Muscle of leg (tissue), 11 donors: Measurements from ENCODE around the gene TNFRSF12A. TPM values are rescaled to one million over a fixed set of nuclear protein-coding genes. Genes with fewer than 3 reads are reported as not detected.
A peak's percentile ranks its signal among the peaks of the same experiment; 100 is the strongest.

Experiments
- DNase-seq: peaks from one replicate; pipeline ENCODE4 v3.0.0; 2013
- H3K27ac ChIP-seq: one replicate; pipeline ENCODE4 v1.5.1; 2013; ENCODE audit warnings: mild to moderate bottlenecking, low read length, control low read depth
- H3K27me3 ChIP-seq: one replicate; pipeline ENCODE4 v1.6.1; 2013; ENCODE audit warnings: low read length; ENCODE audit not compliant: control insufficient read depth, insufficient read depth
- H3K36me3 ChIP-seq: one replicate; pipeline ENCODE4 v1.6.1; 2013; ENCODE audit warnings: low read length; ENCODE audit not compliant: control insufficient read depth, insufficient read depth
- H3K4me1 ChIP-seq: one replicate; pipeline ENCODE4 v1.6.1; 2013; ENCODE audit warnings: low read length; ENCODE audit not compliant: control insufficient read depth, insufficient read depth
- H3K4me3 ChIP-seq: one replicate; pipeline ENCODE4 v1.5.1; 2013; ENCODE audit warnings: low read length, control low read depth
- H3K9me3 ChIP-seq: replicated peaks from 2 replicates; pipeline ENCODE4 v1.6.1; 2013; ENCODE audit warnings: low read depth, low read length; ENCODE audit not compliant: control insufficient read depth
- WGBS: methylation state at CpG from one replicate; pipeline ENCODE4 v1.1.5; 2013; ENCODE audit warnings: missing lambda C conversion rate; ENCODE audit not compliant: insufficient coverage; 5-methylcytosine and 5-hydroxymethylcytosine counted together
- polyA plus RNA-seq, 8 donors: library from polyadenylated mRNA; unstranded; fragments of 120-200 nt; gene quantifications; one replicate each; pipeline versions ENCODE4 v1.2.1 to v1.2.3, GENCODE V29; 2013; ENCODE audit warnings: inconsistent platforms in 1 of 8, low replicate concordance in 1 of 8; ENCODE audit not compliant: insufficient read length in 8 of 8, insufficient read depth in 1 of 8
- total RNA-seq: library from RNA; stranded (reverse); fragments of 120-200 nt; gene quantifications from one replicate; pipeline ENCODE4 v1.2.4, GENCODE V29; 2013

TNFRSF12A gene
- total and polyA plus RNA-seq, 9 donors = 26.4 to 65.2 (median 39.8) TPM

- Histone ChIP-seq H3K4me1 (peaks cover 41% of the 10 kb centered on the region), H3K9me3 (no peaks in the 10 kb centered on the region), H3K27ac (no peak within 1 kb of the TSS), H3K4me3 (no peak within 1 kb of the TSS), H3K27me3 (peaks cover 65% of the 10 kb centered on the region), H3K36me3 (peaks cover 3% of the 10 kb centered on the region)
- no peak for DNase-seq
- 3% methylated on average over 34 of the region's 52 CpGs for WGBS
Observed at GRCh38 chr16:3017794-3018506, 2.2 kb upstream of the TNFRSF12A start, which contains the start of gene CLDN6. TSS of gene CLDN6 (minus strand) at chr16:3018183. CDS start at chr16:3016021, 2,162 bp downstream.

GRCh38 chr16:3019594-3020246, 448 bp upstream of the TNFRSF12A start:
- Histone ChIP-seq H3K27ac (peak overlapping the region; percentile 29), H3K4me1 (peaks cover 52% of the 10 kb centered on the region)
- WGBS = 26% methylated on average over 35 of the region's 40 CpGs

GRCh38 chr16:3020604-3021448, 658 bp downstream of the TNFRSF12A start:
- DNase-seq = peak; percentile 76
- peaks cover 10% of the 10 kb centered on the region for H3K36me3 ChIP-seq
- peaks cover 36% of the 10 kb centered on the region for H3K27me3 ChIP-seq
- WGBS = under 1% methylated on average over 40 of the region's 57 CpGs
- no peaks in the 10 kb centered on the region for H3K9me3 ChIP-seq
- H3K4me3 ChIP-seq = peak overlapping the region; percentile 65
- H3K27ac ChIP-seq = peak overlapping the region; percentile 98
- H3K4me1 ChIP-seq = peaks cover 52% of the 10 kb centered on the region

More at GRCh38 chr16:3019594-3020246, 448 bp upstream of the TNFRSF12A start:
- Histone ChIP-seq H3K9me3 (no peaks in the 10 kb centered on the region), H3K4me3 (peak overlapping the region; percentile 65), H3K27me3 (peaks cover 47% of the 10 kb centered on the region), H3K36me3 (peaks cover 3% of the 10 kb centered on the region)
- no peak for DNase-seq

GRCh38 chr16:3021449-3022207, 1.5 kb downstream of the TNFRSF12A start:
- peaks cover 52% of the 10 kb centered on the region for H3K4me1 ChIP-seq
- peak overlapping the region; percentile 98 for H3K27ac ChIP-seq
- DNase-seq = peak; percentile 88
- 3% methylated on average over 16 of the region's 25 CpGs for WGBS
- no peaks in the 10 kb centered on the region for H3K9me3 ChIP-seq
- peaks cover 30% of the 10 kb centered on the region for H3K27me3 ChIP-seq
- H3K4me3 ChIP-seq = peak overlapping the region; percentile 65
- H3K36me3 ChIP-seq = peaks cover 18% of the 10 kb centered on the region

- Histone ChIP-seq H3K36me3 (peaks cover 24% of the 10 kb centered on the region), H3K27ac (peak overlapping the region; percentile 98), H3K4me3 (peak overlapping the region; percentile 65), H3K4me1 (peaks cover 54% of the 10 kb centered on the region), H3K27me3 (peaks cover 26% of the 10 kb centered on the region), H3K9me3 (no peaks in the 10 kb centered on the region)
- peak; percentile 97 for DNase-seq
- 8% methylated on average over 5 of the region's 8 CpGs for WGBS
Observed at GRCh38 chr16:3022208-3022683, 2.1 kb downstream of the TNFRSF12A start.

- Histone ChIP-seq H3K9me3 (no peaks in the 10 kb centered on the region), H3K4me3 (peak overlapping the region; percentile 65), H3K36me3 (peaks cover 26% of the 10 kb centered on the region), H3K27me3 (peaks cover 19% of the 10 kb centered on the region), H3K4me1 (peaks cover 57% of the 10 kb centered on the region), H3K27ac (peak overlapping the region; percentile 98)
- peak; percentile 68 for DNase-seq
- WGBS = 24% methylated on average over 6 of the region's 8 CpGs
Observed at GRCh38 chr16:3022684-3023414, 2.7 kb downstream of the TNFRSF12A start.

GRCh38 chr16:3023415-3023668, 3.2 kb downstream of the TNFRSF12A start:
- H3K4me1 ChIP-seq = peaks cover 56% of the 10 kb centered on the region
- peak; percentile 74 for DNase-seq
- H3K36me3 ChIP-seq = peaks cover 26% of the 10 kb centered on the region
- no peaks in the 10 kb centered on the region for H3K9me3 ChIP-seq
- H3K27ac ChIP-seq = peak overlapping the region; percentile 98
- 18% methylated on average over 3 of the region's 6 CpGs for WGBS
- peak overlapping the region; percentile 65 for H3K4me3 ChIP-seq
- H3K27me3 ChIP-seq = peaks cover 15% of the 10 kb centered on the region

GRCh38 chr16:3023669-3024478, 3.7 kb downstream of the TNFRSF12A start, which contains the start of the genes HCFC1R1 and THOC6:
TSS of gene HCFC1R1 (minus strand) at chr16:3023942. CDS start at chr16:3023941, 1 bp downstream.
TSS of gene THOC6 (plus strand) at chr16:3024035. CDS start at chr16:3024327, 292 bp downstream.
- peak within 1 kb of the TSS; percentile 98 for H3K27ac ChIP-seq

More at GRCh38 chr16:3023669-3024478, 3.7 kb downstream of the TNFRSF12A start, which contains the start of the genes HCFC1R1 and THOC6:
- H3K9me3 ChIP-seq = no peaks in the 10 kb centered on the region
- H3K27me3 ChIP-seq = peaks cover 15% of the 10 kb centered on the region
- DNase-seq = peak; percentile 99
- peak within 1 kb of the TSS; percentile 65 for H3K4me3 ChIP-seq
- WGBS = under 1% methylated on average over 67 of the region's 69 CpGs
- peaks cover 26% of the 10 kb centered on the region for H3K36me3 ChIP-seq
- H3K4me1 ChIP-seq = peaks cover 59% of the 10 kb centered on the region
